ENCODE results near the gene PCSK7. TPM values are rescaled to one million over a fixed set of nuclear protein-coding genes. Genes with fewer than 3 reads are reported as not detected.

PCSK7 gene
- total RNA-seq, 4 donors from 2014 or later: 39.8 to 78.1 (median 50.0) TPM

- DNase-seq (ENCODE audit: low spot score) (peak; percentile 60), ATAC-seq (ENCODE audit: low FRiP score) (peak; percentile 89)
- TF ChIP-seq CTCF (IDR thresholded peaks at IDR 0.05): no peak
These were observed 53.5 kb downstream of the PCSK7 start, which contains the start of gene SIDT2 for GRCh38 chr11:117178210-117179034. Gene SIDT2 (plus strand): TSS chr11:117178743. CDS start chr11:117179264, 521 bp downstream.

GRCh38 chr11:117177534-117178209 is 54.2 kb downstream of the PCSK7 start:
- peak; percentile 21 for DNase-seq (ENCODE audit: low spot score)
- ATAC-seq (ENCODE audit: low FRiP score): no peak
- TF ChIP-seq CTCF (IDR thresholded peaks at IDR 0.05): no peak

- DNase-seq (ENCODE audit: low spot score) (no peak), ATAC-seq (ENCODE audit: low FRiP score) (no peak)
- no peak for TF ChIP-seq CTCF (IDR thresholded peaks at IDR 0.05)
These were observed 55.7 kb downstream of the PCSK7 start for GRCh38 chr11:117176186-117176585.

- DNase-seq (ENCODE audit: low spot score) (no peak), ATAC-seq (ENCODE audit: low FRiP score) (no peak)
- no peak for TF ChIP-seq CTCF (IDR thresholded peaks at IDR 0.05)
These were observed 56.1 kb downstream of the PCSK7 start for GRCh38 chr11:117175781-117176180.

- TF ChIP-seq CTCF (IDR thresholded peaks at IDR 0.05): no peak
- ATAC-seq (ENCODE audit: low FRiP score): no peak
- DNase-seq (ENCODE audit: low spot score): no peak
These were observed 56.8 kb downstream of the PCSK7 start for GRCh38 chr11:117175104-117175503.

GRCh38 chr11:117172724-117173421 is 59.0 kb downstream of the PCSK7 start:
- DNase-seq (ENCODE audit: low spot score): no peak
- TF ChIP-seq CTCF (IDR thresholded peaks at IDR 0.05): no peak
- peak; percentile 77 for ATAC-seq (ENCODE audit: low FRiP score)
